Activated CD4-positive, alpha-beta T cell treated with anti-CD3 and anti-CD28 coated beads, Interleukin-2, Interleukin-4, amounts not matched to agents 100 ng/mL and 50 ng/mL, durations not matched to agents 16 hours and 8 hours (primary cell): ENCODE data around the gene BGLAP.

ENCODE experiments used
- DNase-seq: peaks from one replicate; pipeline ENCODE4 v3.0.0-alpha.2; 2020; ENCODE audit warnings: low spot score

Gene BGLAP

GRCh38 chr1:156226782-156227181 lies 15.2 kb upstream of the BGLAP start:
- no peak for DNase-seq

DNA sequence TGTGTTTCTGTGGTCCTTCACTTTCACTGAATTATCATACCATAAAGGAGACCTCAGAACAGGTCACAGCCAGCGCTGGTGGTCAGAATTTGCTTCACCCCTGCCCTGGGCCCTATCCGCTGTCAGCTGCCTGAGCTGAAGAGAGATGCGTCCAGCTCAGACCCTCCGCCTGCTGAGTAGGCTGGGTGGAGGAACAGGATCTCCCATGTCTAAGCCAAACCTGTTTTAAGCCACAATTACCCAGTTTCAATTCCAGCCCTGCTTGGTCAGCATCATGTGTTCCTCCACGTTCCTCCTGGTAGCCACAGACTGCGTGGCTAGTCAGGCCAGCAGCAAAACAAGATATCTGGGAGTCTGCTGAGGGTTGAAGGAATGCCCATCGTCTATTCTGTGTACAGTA lies 13.5 kb upstream of the BGLAP start:
- no peak for DNase-seq

- DNase-seq, result no peak
These were observed 12.0 kb upstream of the BGLAP start for GRCh38 chr1:156229809-156230472.

DNA sequence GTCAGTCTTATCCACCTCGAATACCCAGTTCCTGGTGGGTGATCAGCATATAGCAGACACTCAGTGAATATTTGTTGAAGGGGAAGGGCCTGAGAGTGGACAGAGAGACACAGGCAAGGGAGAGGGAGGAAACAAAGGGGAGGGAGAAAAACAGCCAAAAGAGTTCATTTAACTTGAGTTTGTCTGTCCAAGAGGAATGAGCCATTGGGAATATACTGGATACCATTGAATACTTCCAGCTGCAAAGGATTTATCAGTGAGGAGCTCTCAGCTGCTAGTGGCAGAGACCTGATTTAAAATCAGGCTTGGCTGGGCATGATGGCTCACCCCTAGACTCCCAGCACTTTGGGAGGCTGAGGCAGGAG lies 11.5 kb upstream of the BGLAP start:
- DNase-seq, result no peak

DNA sequence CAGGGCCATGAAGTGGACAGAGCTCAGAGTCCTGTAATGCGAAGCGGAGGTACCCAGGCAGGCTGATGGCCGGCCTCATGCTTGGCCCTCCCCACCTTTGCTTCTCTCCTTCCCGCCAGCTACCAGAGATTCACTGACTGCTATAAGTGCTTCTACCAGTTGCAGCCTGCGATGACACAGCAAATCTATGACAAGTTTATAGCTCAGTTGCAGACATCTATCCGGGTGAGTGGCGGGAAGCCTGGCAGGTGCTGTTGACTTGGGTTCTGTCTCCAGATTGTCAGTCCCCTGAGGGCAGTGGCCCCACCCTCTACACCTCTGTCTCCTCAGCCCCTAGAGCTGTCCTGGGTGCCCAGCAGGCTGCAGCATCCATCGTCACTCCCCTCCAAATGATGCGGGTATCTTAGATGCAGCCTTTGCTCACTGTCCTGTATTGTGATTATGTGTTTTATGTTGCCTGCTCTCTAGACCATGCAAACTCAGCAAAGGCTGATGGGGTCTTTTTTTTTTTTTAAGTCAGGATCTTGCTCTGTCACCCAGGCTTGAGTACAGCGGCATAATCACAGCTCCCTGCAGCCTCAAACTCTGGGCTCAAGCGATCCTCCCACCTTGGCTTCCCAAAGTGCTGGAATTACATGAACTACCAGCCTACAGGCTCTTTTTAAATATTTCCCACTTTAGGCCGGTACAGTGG lies 9.6 kb upstream of the BGLAP start:
- no peak for DNase-seq

GRCh38 chr1:156233426-156234127 lies 8.4 kb upstream of the BGLAP start:
- DNase-seq, result no peak

DNA sequence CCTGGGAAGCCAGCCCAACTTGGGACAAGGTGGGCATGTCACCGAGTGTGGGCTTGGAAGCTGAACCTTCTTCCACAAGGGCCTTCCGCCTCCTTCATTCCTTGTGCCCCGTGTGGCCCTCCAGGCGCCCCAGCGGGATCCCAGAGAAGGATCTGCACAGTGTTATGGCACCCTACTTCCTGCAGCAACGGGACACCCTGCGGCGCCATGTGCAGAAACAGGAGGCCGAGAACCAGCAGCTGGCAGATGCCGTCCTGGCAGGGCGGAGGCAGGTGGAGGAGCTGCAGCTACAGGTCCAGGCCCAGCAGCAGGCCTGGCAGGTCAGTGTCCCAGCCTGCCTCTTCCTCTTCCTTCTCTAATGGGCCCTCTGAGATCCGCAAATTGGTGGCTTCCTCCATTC lies 5.8 kb upstream of the BGLAP start:
- no peak for DNase-seq

GRCh38 chr1:156238248-156238647 lies 3.7 kb upstream of the BGLAP start:
- DNase-seq, result no peak

GRCh38 chr1:156241311-156241811 lies 623 bp upstream of the BGLAP start:
- DNase-seq, result no peak

DNA sequence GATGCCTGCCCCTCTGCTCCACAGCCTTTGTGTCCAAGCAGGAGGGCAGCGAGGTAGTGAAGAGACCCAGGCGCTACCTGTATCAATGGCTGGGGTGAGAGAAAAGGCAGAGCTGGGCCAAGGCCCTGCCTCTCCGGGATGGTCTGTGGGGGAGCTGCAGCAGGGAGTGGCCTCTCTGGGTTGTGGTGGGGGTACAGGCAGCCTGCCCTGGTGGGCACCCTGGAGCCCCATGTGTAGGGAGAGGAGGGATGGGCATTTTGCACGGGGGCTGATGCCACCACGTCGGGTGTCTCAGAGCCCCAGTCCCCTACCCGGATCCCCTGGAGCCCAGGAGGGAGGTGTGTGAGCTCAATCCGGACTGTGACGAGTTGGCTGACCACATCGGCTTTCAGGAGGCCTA lies 754 bp downstream of the BGLAP start:
- DNase-seq, result no peak

GRCh38 chr1:156244126-156244525 lies 2.1 kb downstream of the BGLAP start:
- no peak for DNase-seq

DNA sequence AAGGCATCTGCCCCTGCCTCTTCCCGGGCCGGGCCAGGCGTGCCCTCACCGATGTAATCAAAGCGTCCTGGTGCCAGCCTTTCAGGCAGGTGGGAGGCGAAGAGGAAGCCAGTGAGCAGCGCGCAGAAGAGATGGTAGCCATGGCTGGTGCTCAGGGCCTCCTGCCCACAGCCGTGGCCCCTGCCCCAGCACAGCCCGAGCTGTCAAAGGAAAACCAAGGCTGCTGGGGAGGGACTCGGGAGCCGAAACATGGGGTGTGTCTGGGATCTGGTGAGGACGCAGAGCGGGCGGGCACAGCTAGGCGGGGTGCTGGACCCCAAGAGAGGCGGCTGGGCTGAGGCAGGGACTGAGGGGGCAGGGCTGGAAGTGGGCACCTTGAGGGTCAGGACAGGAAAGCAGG lies 2.7 kb downstream of the BGLAP start:
- DNase-seq, result no peak

DNA sequence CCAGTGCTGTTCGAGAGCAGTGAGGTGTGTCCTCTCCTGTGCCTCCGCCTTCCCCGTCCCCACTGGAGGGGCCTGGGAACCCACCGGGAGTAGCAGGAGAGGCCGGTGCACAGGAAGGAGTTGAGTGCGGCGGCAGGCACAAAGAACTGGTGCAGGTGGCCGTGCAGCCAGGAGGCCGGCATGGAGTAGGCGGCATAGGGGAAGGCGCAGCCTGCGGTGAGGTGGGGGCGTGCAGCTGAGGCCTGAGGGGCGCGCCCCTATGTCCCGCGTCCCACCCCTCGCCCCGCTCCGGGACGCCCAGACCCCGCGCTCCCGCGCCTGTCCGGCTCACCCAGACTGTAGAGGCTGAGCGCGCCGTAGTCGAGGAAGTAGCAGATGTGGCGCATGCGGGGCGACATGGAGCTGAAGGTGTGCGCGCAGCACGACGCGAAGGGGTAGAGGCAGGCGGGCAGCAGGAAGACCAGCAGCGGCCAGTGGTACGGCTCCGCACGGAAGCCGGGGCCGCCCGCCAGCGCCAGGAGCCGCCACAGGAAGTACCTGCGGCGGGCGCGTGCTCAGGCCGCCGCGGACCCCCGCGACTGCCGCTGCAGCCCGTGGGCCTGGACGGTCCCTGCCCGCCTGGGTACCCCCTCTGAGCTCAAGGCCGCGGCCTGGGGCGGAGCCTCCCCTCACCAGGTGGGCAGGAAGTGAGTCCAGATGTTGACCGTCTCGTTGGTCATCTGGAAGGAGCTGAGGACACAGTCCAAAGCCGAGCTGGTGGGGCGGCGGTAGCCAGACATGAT lies 3.7 kb downstream of the BGLAP start:
- DNase-seq, result no peak

DNA sequence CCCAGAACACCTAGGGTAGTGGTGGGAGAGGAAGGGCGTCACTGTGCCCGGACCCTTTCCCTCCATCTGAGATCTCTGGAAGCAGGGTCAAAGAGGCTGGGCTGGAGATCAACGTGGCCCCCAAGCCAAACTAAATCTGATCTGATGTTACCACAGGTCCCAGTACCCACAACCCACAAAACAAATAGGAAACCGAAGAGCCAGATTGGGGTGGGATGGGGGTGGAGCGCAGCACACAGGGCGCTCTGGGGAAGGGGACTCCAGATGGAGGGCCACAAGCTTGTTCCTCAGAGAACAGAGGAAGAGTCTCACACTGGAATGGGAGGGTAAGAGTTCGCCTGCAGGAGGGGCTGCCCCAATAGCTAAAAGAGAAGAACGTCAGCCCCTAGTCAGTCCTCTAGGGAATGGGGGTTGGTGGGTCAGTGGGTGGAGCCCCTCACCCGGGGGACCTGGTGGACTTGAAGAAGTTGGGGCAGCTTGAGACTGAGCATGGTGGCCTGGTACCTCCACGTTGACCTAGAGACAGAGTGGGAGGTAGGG lies 4.3 kb downstream of the BGLAP start:
- no peak for DNase-seq

DNA sequence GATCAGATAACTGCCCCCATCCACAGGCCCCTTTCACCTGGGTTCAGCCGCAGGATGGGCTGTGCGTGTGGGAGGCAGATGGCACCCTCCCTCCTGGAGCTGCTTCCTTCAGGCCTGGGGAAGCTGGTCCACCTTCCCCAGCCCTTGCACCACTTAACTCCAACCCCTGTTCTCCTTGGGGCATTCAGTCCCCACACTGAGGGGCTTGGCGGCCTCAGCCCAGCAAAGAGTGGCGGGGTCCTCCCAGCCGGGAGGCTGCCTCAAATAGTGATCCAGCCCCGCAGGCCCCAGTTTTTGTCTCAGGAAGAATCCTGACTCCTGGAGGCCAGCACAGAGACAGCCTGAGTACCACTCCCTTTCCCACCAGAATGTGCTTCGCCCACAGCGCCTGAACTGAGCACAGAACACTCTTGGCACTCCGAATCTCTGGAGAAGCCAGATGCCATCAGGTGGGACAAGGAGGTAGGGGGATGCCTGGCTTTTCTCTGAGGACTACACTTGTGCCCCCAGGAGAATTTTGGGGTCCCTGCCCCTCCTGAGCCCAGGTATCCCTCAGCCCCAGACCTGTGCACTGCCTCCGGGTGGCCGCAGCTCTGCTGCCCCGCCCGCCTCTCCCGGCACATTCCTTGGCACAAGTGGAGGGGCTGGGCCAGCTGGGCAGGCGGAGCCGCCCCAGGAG lies 4.9 kb downstream of the BGLAP start:
- DNase-seq, result no peak

DNA sequence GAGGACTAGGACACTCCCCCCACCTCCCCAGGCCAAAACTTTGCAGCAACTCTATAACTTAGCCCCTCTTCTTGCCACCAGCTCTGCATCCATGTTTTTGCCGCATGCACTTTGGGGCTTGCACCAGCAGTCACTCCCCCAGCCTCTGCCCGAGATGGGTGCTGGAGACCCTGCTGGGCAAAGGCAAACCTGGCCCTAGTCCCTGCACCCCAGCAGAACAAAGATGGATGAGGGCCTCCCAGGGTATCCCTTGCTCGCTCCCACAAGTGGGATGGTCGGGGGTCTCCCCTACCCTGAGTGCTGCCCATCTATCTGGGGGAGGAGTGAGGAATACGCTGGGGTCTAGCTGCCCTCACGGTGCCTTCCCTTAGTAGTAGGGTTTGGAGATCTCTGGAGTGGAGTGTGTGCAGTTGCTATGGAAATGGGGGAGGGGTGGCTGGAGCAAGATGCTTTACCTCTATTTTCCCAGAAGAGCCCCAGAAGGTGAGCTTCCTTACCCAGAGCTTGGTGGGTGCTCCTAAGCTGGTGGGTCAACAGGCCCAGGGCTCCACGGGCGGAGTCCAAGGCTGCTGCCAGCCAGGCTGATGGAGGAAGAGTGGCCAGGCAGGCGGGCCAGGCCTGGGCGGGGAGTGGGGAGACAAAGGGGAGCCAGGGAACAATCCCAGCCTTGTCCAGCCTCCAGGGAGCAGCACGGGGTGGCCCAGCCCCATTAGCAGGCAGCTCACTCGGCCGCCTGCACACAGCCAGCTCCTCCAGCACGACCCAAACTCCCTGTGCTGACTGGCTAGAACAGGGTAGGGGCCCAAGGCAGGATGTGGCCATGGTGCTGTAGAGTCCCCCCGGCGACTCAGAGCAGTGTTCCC lies 5.7 kb downstream of the BGLAP start, which contains the start of gene PAQR6:
PAQR6 (minus strand) TSS at position 597 of the 863 bp plus-strand sequence. CDS start 1,325 bp downstream, outside the sequence.
- no peak for DNase-seq

GRCh38 chr1:156248323-156248683 lies 6.3 kb downstream of the BGLAP start:
- no peak for DNase-seq

GRCh38 chr1:156249593-156249992 lies 7.6 kb downstream of the BGLAP start:
- DNase-seq, result no peak

GRCh38 chr1:156251527-156251926 lies 9.5 kb downstream of the BGLAP start:
- no peak for DNase-seq

DNA sequence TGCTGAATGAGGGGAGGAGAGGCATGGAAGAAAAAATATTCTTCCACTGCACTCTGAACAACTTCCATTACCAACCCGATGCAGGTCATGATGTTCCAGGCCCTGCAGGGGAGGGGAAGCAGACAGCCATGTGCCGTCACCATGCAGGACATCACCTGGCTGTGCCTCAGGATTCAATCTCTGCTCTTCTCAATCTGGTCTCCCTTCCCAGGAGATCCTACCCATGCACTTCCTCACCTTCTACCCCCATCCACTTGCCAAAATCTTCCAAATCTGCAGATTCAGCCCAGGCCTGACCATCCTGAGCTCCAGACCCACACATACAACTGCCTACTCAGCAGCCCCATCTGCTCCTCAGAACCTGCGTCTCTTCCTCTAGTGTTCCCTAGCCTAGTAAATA lies 11.7 kb downstream of the BGLAP start:
- no peak for DNase-seq

- no peak for DNase-seq
These were observed 15.7 kb downstream of the BGLAP start for GRCh38 chr1:156257711-156258110.
